NT2/D1 (cell line): ENCODE measurements around the gene TMEM14A.

ENCODE experiments used
- YY1 ChIP-seq: IDR thresholded peaks from 2 replicates; pipeline ENCODE4 v1.6.1; 2011; ENCODE audit not compliant: insufficient read length, insufficient read depth
- ZNF274 ChIP-seq: IDR thresholded peaks from 2 replicates; pipeline ENCODE4 v1.6.1; 2011; ENCODE audit warnings: mild to moderate bottlenecking, low read depth, low read length

DNA sequence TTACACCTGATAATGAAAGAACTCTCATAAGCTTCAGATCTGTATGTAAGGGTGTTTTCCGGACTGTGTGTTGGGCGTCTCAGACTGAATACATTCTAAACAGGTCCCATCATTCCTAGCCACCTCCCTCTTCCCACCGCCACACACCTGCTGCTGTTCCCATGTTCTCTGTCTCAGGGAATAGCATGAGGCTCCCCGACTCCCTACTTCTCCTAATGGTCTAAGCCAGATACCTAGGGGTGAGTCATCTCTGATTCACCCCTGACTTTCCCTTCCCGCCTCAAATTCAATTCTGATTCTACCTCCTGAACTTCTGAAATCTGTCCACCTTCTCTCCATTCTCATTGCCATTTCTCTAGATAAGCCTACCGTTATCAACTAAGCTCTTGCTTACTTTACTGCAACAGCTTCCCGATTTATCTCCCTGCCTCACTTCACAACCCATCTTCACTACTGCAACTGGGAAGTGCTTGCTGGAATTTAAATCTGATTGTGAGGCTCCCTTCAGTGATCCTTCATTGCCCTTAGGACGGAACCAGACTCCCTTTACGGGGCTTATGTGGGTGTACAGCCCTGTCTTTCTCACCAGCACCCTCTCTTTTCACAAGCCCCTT lies 1.6 kb downstream of the TMEM14A start:
- TF ChIP-seq ZNF274, result no peak
- no peak for TF ChIP-seq YY1
